Subcutaneous abdominal adipose tissue (tissue), 5 donors: ENCODE measurements around the gene CAPN9.

Source experiments
- H3K27ac ChIP-seq: one replicate; pipeline ENCODE4 v1.7.0; 2013; ENCODE audit warnings: low read depth, mild to moderate bottlenecking, inconsistent platforms, low read length, moderate library complexity
- H3K27me3 ChIP-seq, 5 donors: one replicate each; pipeline ENCODE4 v1.7.0; 2013; ENCODE audit warnings: low read length in 5 of 5, inconsistent platforms in 1 of 5; ENCODE audit not compliant: control insufficient read depth in 5 of 5, insufficient read depth in 4 of 5
- H3K36me3 ChIP-seq, 5 donors: one replicate each; pipeline ENCODE4 v1.7.0; 2013; ENCODE audit warnings: low read length in 5 of 5; ENCODE audit not compliant: control insufficient read depth in 5 of 5, insufficient read depth in 5 of 5
- H3K4me1 ChIP-seq, 5 donors: one replicate each; pipeline ENCODE4 v1.7.0; 2013; ENCODE audit warnings: low read length in 5 of 5, mild to moderate bottlenecking in 3 of 5, moderate library complexity in 1 of 5; ENCODE audit not compliant: control insufficient read depth in 5 of 5, insufficient read depth in 5 of 5
- H3K4me3 ChIP-seq, 5 donors: one replicate each; pipeline ENCODE4 v1.7.0; 2013; ENCODE audit warnings: low read length in 5 of 5, low read depth in 1 of 5
- H3K9ac ChIP-seq, 5 donors: one replicate each; pipeline ENCODE4 v1.7.0; 2013; ENCODE audit warnings: low read length in 5 of 5, mild to moderate bottlenecking in 4 of 5, moderate library complexity in 3 of 5
- H3K9me3 ChIP-seq, 5 donors: one replicate each; pipeline ENCODE4 v1.7.0; 2013; ENCODE audit warnings: low read length in 5 of 5; ENCODE audit not compliant: control insufficient read depth in 5 of 5
- donor health status: healthy.
- donor health status: healthy.
- donor health status: healthy.
- donor health status: healthy.
- donor health status: healthy.

The CAPN9 gene

DNA sequence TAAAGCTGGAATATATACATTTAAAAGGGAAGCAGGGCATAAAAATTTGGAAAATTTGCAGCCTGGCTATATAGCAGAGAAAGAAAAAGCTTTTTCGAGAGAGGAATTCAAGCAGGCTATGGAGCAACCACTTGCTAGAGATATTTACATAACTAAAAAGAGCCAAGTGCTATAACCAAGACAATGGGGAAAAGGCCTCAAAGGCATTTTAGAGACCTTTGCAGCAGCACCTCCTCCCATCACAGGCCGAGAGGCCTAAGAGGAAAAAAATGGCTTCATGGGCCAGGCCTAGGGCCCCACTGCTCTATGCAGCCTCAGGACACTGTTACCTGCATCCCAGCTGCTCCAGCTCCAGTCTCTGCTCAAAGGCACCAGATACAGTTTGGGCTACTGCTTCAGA, 37.0 kb downstream of the CAPN9 start:
- Histone ChIP-seq H3K27ac (no peak overlapping the region), H3K4me3 (no peak overlapping the region), H3K9ac (no peak overlapping the region), H3K4me1 (no peaks in the 10 kb centered on the region), H3K36me3 (no peaks in the 10 kb centered on the region), H3K9me3 (no peaks in the 10 kb centered on the region), H3K27me3 (peaks cover 0 to 11% (median 4%) of the 10 kb centered on the region in 5 donors)

DNA sequence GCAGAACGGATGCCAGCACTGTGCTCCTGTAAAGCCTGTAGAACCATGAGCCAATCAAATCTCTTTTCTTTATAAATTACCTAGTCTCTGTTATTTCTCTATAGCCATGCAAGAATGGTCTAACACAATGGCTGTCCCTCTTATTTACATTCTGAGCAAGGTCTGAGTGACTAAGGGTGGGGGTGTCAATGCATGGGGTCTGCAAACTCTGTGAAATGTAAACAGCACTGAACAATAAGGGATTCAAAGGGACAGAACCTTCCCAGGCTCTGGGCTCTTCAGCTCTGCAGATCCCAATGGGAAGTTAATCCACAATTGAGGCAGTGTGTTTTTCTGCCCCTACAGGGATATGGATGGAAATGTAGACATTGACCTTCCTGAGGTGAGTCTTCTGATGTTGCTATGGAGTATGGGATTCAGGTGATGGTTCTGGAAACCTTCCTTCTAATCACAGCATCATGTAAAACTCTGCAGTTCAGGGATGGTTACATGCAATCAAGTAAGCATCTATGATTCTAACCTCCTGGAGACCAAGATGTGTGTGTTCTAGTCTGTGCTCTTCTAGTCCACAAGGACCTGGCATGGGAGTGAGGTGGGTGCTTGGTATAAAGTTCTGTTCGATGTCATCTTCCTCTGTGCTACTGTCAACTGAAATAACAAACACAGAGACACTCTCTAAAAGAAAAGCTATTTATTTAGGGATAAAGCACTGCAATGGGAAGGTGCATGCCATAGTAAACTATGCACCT, 38.6 kb downstream of the CAPN9 start:
- Histone ChIP-seq H3K27me3 (peaks cover 0 to 4% (median 2%) of the 10 kb centered on the region in 5 donors), H3K4me3 (no peak overlapping the region), H3K27ac (no peak overlapping the region)

DNA sequence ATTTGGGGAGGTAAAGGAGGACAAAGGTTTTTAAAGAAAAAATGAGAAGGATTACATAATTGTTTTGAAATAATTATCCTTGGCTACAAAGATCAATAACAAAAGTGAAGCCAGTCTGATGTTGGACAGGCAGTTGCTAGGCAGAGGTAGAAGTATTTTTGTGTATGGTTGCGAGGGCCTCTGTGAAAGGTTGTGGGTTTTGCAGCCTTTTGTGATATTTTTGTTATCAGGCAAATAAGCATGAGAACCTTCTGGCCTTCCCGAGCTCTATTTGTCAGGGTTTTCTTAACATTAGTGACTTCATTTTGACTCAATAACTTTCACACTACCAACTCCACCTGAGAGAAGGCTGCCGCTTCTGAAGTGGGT, 39.2 kb downstream of the CAPN9 start:
- Histone ChIP-seq H3K9ac (no peak overlapping the region), H3K4me1 (no peaks in the 10 kb centered on the region), H3K4me3 (no peak overlapping the region), H3K9me3 (no peaks in the 10 kb centered on the region), H3K36me3 (no peaks in the 10 kb centered on the region), H3K27ac (no peak overlapping the region), H3K27me3 (peaks cover 0 to 4% (median 2%) of the 10 kb centered on the region in 5 donors)

More for the DNA sequence above, 38.6 kb downstream of the CAPN9 start:
- Histone ChIP-seq H3K9me3 (no peaks in the 10 kb centered on the region), H3K4me1 (no peaks in the 10 kb centered on the region), H3K36me3 (no peaks in the 10 kb centered on the region), H3K9ac (no peak overlapping the region)

DNA sequence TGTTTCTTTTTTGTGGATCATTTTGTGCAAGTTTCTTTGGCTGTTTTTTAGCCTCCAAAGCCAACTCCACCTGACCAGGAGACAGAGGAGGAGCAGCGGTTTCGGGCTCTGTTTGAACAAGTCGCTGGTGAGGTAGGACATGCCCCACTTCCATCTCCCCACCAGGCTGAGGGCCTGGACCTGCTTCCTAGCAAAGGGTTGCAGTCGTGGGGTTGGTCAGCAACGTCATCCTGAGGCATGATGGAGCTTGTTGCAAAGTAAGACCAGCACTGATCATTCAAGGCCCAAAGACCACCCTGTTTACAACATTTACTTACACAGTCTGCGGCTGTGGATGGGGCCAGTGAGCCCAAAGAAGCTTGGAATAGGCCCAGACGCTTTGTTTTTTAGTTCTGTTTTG, 40.3 kb downstream of the CAPN9 start:
- no peak overlapping the region for H3K4me3 ChIP-seq
- no peak overlapping the region for H3K27ac ChIP-seq
- no peaks in the 10 kb centered on the region for H3K36me3 ChIP-seq
- no peaks in the 10 kb centered on the region for H3K9me3 ChIP-seq
- H3K9ac ChIP-seq, result no peak overlapping the region
- no peaks in the 10 kb centered on the region for H3K4me1 ChIP-seq
- peaks cover 0 to 8% (median 2%) of the 10 kb centered on the region in 5 donors for H3K27me3 ChIP-seq

DNA sequence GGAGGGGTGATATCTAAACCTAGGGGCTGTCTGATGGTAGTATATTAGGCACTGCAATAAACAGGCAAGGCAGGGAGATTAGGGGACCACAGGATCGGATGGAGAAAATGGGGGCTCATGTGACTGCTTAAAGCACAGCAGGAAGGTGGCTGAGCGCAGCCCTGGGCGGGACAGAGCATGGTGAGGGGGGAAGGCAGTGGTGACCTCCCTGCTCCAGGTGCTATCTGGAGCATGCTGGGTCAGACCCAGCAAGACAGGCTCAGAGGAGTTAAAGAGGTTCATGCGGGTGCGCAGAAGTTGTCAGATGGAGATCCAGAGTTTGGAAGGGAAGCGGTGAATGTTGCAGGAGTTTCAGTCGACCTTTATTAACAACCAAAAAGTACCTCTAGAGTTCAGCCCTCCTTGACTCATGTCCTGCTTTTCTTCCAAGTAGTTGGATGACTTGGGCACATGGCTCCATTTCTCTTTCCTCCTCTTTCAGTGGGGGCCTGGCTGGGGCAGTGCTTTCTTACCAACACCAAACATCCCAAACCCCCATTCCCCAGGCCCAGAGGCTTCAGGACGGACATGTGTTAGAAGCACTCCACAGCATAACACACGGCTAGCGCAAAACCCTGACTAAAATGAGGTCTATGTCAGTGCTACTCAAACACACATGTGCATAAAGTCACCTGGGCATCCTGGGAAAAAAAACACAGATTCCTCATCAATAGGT, 41.5 kb downstream of the CAPN9 start:
- no peaks in the 10 kb centered on the region for H3K36me3 ChIP-seq
- H3K4me1 ChIP-seq, result no peaks in the 10 kb centered on the region
- H3K27me3 ChIP-seq, result peaks cover 0 to 8% (median 2%) of the 10 kb centered on the region in 5 donors
- H3K9ac ChIP-seq, result peak overlapping the region in 1 of 5 donors; percentile 23
- H3K27ac ChIP-seq, result no peak overlapping the region
- H3K9me3 ChIP-seq, result no peaks in the 10 kb centered on the region
- H3K4me3 ChIP-seq, result no peak overlapping the region

DNA sequence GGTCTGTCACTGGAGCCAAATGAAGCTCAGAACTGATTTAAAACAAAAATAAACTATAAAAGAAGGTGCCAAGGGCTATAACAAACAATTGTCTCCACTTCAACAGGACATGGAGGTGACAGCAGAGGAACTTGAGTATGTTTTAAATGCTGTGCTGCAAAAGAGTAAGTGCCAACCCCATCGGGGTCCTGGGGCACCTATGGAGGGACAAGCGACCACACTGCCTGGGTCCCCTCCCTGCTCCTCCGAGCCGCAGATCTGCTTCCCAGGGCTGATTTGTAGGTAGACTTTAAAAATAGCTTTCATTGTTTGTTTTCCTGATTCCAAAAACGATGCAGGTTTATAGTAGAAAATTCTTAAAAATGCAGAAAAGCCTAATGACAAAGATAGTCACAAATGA, 42.8 kb downstream of the CAPN9 start:
- Histone ChIP-seq H3K36me3 (no peaks in the 10 kb centered on the region), H3K4me3 (no peak overlapping the region), H3K9ac (no peak overlapping the region), H3K9me3 (no peaks in the 10 kb centered on the region), H3K27me3 (peaks cover 0 to 8% (median 2%) of the 10 kb centered on the region in 5 donors), H3K4me1 (peaks cover 0 to 4% (median 0%) of the 10 kb centered on the region in 5 donors), H3K27ac (no peak overlapping the region)

DNA sequence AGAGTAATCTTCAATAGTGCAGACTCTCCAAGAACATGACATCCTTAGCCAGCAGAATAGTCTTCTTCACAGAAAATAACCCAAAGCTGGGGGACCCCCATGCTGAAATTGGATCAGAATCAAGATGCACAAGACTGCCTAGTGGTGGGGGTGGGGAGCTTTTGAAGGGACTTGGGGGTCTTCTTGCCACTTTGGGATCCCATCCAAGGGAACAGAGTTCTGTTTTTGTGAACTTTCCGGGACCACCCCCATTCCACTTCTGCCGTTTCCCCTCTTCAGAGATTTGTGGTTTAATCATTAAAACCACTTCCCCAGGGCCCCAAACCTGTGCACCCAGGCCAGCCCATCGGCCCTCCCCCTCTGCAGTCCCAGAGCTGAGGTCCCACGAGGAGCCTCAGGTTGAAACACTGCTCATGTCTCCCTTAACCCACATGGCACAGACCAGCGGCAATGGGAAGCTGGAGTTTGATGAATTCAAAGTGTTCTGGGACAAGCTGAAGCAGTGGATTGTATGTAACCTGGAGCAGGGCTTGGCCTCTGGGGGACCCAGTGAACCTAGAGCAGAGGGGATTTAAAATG, 44.9 kb downstream of the CAPN9 start:
- peaks cover 0 to 8% (median 2%) of the 10 kb centered on the region in 5 donors for H3K27me3 ChIP-seq
- no peak overlapping the region for H3K9ac ChIP-seq
- no peaks in the 10 kb centered on the region for H3K9me3 ChIP-seq
- peaks cover 0 to 4% (median 0%) of the 10 kb centered on the region in 5 donors for H3K4me1 ChIP-seq
- no peak overlapping the region for H3K4me3 ChIP-seq
- no peaks in the 10 kb centered on the region for H3K36me3 ChIP-seq
- no peak overlapping the region for H3K27ac ChIP-seq

DNA sequence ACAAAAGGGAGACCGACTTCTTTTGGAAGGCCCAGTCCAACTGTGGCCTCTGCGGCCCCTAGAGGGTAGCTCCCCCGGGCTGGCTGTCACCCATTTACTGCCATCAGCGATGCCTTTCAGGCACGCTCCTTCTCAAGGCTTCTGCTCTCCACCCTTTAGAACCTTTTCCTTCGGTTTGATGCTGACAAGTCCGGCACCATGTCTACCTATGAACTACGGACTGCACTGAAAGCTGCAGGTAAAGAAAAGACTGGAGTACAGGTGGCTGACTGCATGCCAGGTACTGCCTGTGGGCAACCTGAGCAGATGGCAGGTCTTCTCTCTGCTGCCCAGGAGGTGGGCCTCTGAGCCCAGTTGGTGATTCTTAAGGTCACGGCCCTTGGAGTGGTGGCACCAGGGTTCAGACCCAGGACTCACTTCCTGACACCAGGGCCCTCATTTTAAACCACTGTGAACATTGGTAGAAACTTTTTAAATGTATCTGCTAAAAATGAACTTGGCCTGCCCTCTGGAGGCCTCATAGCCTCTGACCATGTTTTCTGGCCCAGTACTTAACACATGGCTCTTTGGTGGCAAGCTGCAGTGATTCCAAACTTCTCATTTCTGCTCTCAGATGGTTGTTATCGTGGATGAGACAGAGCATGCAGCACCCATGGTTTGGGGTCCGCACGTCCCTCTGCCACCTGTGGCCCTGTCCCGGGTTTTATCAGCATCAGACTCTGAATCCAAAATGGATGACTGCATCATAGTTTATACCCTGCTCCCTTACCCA, 45.7 kb downstream of the CAPN9 start:
- no peak overlapping the region for H3K9ac ChIP-seq
- H3K4me1 ChIP-seq, result peaks cover 0 to 4% (median 0%) of the 10 kb centered on the region in 5 donors
- H3K27me3 ChIP-seq, result peaks cover 0 to 8% (median 2%) of the 10 kb centered on the region in 5 donors
- H3K36me3 ChIP-seq, result no peaks in the 10 kb centered on the region
- H3K9me3 ChIP-seq, result no peaks in the 10 kb centered on the region
- H3K27ac ChIP-seq, result no peak overlapping the region
- H3K4me3 ChIP-seq, result no peak overlapping the region

DNA sequence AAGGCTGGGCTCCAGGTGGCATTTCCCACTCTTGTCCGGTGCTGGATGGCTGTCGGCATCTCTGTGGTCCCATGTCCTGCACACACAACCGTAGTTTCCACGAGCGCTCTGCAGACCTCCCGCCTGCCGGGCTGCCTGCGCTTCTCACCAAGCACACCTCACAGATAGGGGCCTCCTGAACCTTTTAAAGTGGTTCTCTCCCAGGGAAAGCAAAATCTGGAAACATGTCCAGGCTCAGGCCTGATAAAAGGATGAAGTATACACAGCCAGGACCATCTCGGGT, 46.2 kb downstream of the CAPN9 start:
- Histone ChIP-seq H3K36me3 (no peaks in the 10 kb centered on the region), H3K27ac (no peak overlapping the region), H3K27me3 (peaks cover 0 to 8% (median 2%) of the 10 kb centered on the region in 5 donors), H3K4me3 (no peak overlapping the region), H3K4me1 (peaks cover 0 to 4% (median 0%) of the 10 kb centered on the region in 5 donors), H3K9ac (no peak overlapping the region), H3K9me3 (no peaks in the 10 kb centered on the region)
